ENCODE data around the gene CSF1R. TPM values are rescaled to one million over a fixed set of nuclear protein-coding genes. Genes with fewer than 3 reads are reported as not detected.
A peak's percentile ranks its signal among the peaks of the same experiment; 100 is the strongest.

Gene CSF1R
- total RNA-seq, 2 donors from 2014 or later, result 2.7 to 3.4 TPM

- Mint-ChIP-seq H3K27ac (no peak overlapping the region), H3K27me3 (no peaks in the 10 kb centered on the region), H3K4me3 (no peak overlapping the region), H3K4me1 (peaks cover 5% of the 10 kb centered on the region), H3K36me3 (ENCODE audit: low read depth) (peaks cover 13% of the 10 kb centered on the region)
- ATAC-seq (no peak), DNase-seq (no peak)
- H3K9me3 ChIP-seq (ENCODE audit: control insufficient read depth, low read length, poor library complexity, severe bottlenecking), result no peaks in the 10 kb centered on the region
Observed at GRCh38 chr5:150022681-150023080, 63.7 kb downstream of the CSF1R start.

DNA sequence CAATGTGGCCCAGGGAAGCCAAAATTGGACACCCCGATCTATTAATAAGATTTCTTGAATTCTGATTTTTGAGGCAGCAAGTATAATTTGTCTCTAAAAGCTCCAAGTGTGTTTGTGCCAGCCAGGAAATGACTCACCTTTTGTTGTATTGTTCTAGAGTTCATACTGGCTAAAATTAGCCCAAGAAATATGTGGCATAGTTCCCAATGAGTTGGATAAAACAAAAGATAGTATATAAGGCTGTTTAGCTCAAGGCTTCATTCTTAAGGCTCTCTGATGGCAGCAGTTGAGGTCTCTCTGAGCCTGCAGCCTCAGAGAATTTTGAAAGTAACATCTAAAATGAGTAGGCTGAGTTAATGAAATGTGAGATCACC, 64.2 kb downstream of the CSF1R start:
- peak overlapping the region; percentile 56 for H3K27ac Mint-ChIP-seq

DNA sequence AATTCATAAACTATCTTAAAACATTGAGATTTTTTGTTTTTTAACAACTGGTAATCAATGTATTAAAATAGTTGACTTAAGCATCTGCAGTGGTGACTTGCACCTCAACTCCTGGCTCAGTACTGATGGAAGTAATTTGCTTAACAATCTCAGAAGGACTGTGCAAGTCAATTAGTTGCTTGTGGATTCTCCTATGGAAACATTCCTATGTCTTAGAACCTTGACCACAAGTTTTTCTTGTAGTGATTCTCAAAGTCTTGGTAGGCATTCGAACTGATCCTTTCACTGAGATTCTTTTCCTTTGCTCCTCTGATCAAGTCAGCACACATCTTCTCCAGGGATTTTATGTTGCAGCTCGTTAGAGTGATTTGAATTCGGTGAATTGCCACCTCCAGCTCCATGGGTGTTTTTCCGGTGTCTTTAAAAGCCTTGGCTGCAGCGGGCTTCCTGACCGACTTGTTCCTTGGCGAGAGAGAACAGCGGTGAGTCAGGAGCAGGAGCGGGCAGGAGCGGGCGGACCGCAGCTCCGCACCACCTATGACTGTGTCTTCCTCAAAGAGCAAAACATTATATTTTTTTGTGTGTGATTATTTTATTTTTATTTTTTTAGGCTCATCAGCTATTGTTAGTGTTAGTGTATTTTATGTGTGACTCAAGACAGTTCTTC, 64.7 kb downstream of the CSF1R start:
- Mint-ChIP-seq H3K36me3 (ENCODE audit: low read depth) (peaks cover 13% of the 10 kb centered on the region), H3K4me1 (peaks cover 5% of the 10 kb centered on the region), H3K4me3 (no peak overlapping the region), H3K27me3 (no peaks in the 10 kb centered on the region), H3K27ac (peak overlapping the region; percentile 56)
- DNase-seq (no peak), ATAC-seq (no peak)
- H3K9me3 ChIP-seq (ENCODE audit: control insufficient read depth, low read length, poor library complexity, severe bottlenecking), result no peaks in the 10 kb centered on the region

More for the DNA sequence above, 64.2 kb downstream of the CSF1R start:
- Mint-ChIP-seq H3K4me1 (peaks cover 5% of the 10 kb centered on the region), H3K4me3 (no peak overlapping the region), H3K36me3 (ENCODE audit: low read depth) (peaks cover 13% of the 10 kb centered on the region), H3K27me3 (no peaks in the 10 kb centered on the region)
- DNase-seq (no peak), ATAC-seq (no peak)
- no peaks in the 10 kb centered on the region for H3K9me3 ChIP-seq (ENCODE audit: control insufficient read depth, low read length, poor library complexity, severe bottlenecking)

DNA sequence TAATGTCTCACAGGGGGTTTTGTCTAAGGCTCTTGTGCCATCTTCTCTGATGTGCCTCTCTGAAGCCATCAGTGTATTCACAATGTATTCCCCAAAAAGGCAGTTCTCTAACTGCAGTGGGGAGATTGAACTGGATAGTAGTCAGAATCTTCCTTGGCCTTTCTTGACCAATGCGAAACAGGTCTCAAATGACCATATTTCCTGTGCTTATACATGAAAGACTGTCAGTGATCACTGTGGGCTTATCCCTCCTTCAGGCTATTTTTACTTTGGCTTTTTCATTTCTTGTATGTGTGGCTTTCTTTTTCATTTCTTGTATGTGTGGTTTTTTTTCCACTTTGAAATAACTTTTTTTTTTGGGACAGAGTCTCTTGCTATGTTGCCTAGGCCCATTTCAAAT, 66.1 kb downstream of the CSF1R start:
- Mint-ChIP-seq H3K27ac (peak overlapping the region; percentile 37), H3K27me3 (no peaks in the 10 kb centered on the region), H3K36me3 (ENCODE audit: low read depth) (peaks cover 16% of the 10 kb centered on the region), H3K4me1 (peaks cover 3% of the 10 kb centered on the region), H3K4me3 (no peak overlapping the region)
- no peak for DNase-seq
- H3K9me3 ChIP-seq (ENCODE audit: control insufficient read depth, low read length, poor library complexity, severe bottlenecking), result no peaks in the 10 kb centered on the region
- ATAC-seq, result no peak

DNA sequence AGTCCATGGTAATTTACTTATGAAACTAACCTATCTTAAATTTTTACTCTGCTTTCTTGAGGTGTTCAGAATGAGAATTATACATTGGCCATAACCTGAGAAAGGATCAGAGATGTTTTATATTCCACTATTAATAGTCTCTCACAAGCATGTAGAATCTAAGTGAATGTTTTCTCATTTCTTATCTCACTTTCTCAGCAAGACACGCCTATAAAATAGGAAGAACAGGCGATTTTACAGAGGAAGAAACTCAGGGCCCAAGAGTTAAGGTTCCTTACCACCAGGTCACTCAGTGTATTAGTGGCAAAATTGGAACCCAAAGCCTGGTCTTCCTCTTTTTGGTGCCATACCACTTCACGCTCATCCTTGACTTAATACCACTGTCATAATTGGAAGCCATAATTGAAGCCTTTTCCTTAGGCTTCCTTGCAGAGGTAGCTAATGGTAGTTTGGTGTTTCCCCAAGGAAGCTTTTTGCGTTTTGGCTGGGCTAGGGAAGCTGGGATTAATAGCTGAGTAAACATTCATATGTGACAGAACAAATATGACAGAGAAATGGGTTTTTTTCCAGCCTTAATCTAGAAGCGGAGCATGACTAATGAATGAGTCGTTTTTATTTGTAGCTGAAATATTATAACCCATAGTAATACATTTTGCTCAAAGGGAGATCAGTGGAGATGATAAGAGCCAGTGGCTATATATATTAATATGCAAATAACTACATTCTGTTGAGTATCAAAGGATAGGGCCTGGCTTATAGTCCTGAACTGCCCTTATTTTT, 68.9 kb downstream of the CSF1R start:
- H3K9me3 ChIP-seq (ENCODE audit: control insufficient read depth, low read length, poor library complexity, severe bottlenecking), result peaks cover 3% of the 10 kb centered on the region
- no peak for ATAC-seq
- no peak for DNase-seq
- no peak overlapping the region for H3K4me3 Mint-ChIP-seq
- H3K27ac Mint-ChIP-seq, result no peak overlapping the region
- H3K27me3 Mint-ChIP-seq, result no peaks in the 10 kb centered on the region
- H3K4me1 Mint-ChIP-seq, result peaks cover 3% of the 10 kb centered on the region
- peaks cover 22% of the 10 kb centered on the region for H3K36me3 Mint-ChIP-seq (ENCODE audit: low read depth)

GRCh38 chr5:150016537-150016936, 69.8 kb downstream of the CSF1R start:
- Mint-ChIP-seq H3K27ac (no peak overlapping the region), H3K36me3 (ENCODE audit: low read depth) (peaks cover 21% of the 10 kb centered on the region), H3K27me3 (no peaks in the 10 kb centered on the region), H3K4me1 (peaks cover 3% of the 10 kb centered on the region), H3K4me3 (no peak overlapping the region)
- H3K9me3 ChIP-seq (ENCODE audit: control insufficient read depth, low read length, poor library complexity, severe bottlenecking), result peaks cover 3% of the 10 kb centered on the region
- DNase-seq (no peak), ATAC-seq (no peak)

- Mint-ChIP-seq H3K4me1 (peaks cover 2% of the 10 kb centered on the region), H3K27me3 (no peaks in the 10 kb centered on the region), H3K4me3 (no peak overlapping the region), H3K36me3 (ENCODE audit: low read depth) (peaks cover 18% of the 10 kb centered on the region), H3K27ac (no peak overlapping the region)
- no peak for ATAC-seq
- H3K9me3 ChIP-seq (ENCODE audit: control insufficient read depth, low read length, poor library complexity, severe bottlenecking), result peaks cover 3% of the 10 kb centered on the region
- no peak for DNase-seq
Observed at GRCh38 chr5:150015415-150015814, 70.9 kb downstream of the CSF1R start.

GRCh38 chr5:150014456-150014855, 71.9 kb downstream of the CSF1R start:
- ATAC-seq (no peak), DNase-seq (no peak)
- Mint-ChIP-seq H3K4me1 (no peaks in the 10 kb centered on the region), H3K36me3 (ENCODE audit: low read depth) (peaks cover 17% of the 10 kb centered on the region), H3K4me3 (no peak overlapping the region), H3K27me3 (no peaks in the 10 kb centered on the region), H3K27ac (no peak overlapping the region)
- peaks cover 3% of the 10 kb centered on the region for H3K9me3 ChIP-seq (ENCODE audit: control insufficient read depth, low read length, poor library complexity, severe bottlenecking)

DNA sequence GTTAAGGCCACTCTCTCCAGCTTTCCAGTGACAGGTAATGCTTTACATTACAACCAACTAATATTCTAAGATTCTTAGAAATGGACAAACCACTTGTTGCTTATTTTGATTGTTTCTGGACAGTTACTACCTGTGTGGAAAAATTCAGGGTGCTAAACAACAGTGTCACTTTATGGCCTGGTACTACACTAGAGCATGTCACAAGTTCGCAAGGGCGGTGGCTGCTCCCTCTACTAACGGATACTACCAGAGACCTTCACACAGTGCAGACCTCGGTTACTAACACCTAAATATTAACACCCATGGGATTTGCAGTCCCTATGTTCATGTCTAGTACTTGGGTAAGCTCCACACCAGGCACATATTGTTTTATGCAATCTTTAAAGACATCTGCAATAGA, 72.4 kb downstream of the CSF1R start:
- ATAC-seq, result no peak
- Mint-ChIP-seq H3K4me1 (no peaks in the 10 kb centered on the region), H3K27ac (no peak overlapping the region), H3K4me3 (no peak overlapping the region), H3K27me3 (no peaks in the 10 kb centered on the region), H3K36me3 (ENCODE audit: low read depth) (peaks cover 15% of the 10 kb centered on the region)
- DNase-seq, result no peak
- peaks cover 3% of the 10 kb centered on the region for H3K9me3 ChIP-seq (ENCODE audit: control insufficient read depth, low read length, poor library complexity, severe bottlenecking)

- Mint-ChIP-seq H3K4me1 (peaks cover 12% of the 10 kb centered on the region), H3K27ac (no peak overlapping the region), H3K36me3 (ENCODE audit: low read depth) (peaks cover 10% of the 10 kb centered on the region), H3K4me3 (no peak overlapping the region), H3K27me3 (no peaks in the 10 kb centered on the region)
- ATAC-seq (no peak), DNase-seq (no peak)
- peaks cover under 1% of the 10 kb centered on the region for H3K9me3 ChIP-seq (ENCODE audit: control insufficient read depth, low read length, poor library complexity, severe bottlenecking)
Observed at GRCh38 chr5:150009671-150010387, 76.5 kb downstream of the CSF1R start.

DNA sequence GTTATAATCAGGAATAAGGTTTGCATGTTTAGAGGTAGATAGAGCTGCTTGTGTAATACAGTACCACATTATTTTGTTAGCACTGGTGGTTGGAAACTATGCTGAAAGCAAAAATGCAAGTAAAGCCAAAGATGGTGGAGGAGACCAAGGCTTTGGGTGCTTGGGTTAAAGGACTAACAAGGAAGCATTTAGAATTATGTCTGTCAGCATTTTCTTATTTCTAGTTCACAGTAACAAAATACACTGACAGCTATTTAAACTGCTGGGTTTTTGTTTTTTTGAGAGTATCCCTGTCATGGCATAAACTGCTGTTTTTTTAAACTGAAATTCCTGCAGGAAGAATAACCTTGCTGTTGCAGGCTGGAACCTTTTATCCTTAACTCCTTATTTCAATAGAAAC, 79.3 kb downstream of the CSF1R start:
- Mint-ChIP-seq H3K4me3 (no peak overlapping the region), H3K27me3 (no peaks in the 10 kb centered on the region), H3K4me1 (peaks cover 25% of the 10 kb centered on the region), H3K27ac (peak overlapping the region; percentile 68), H3K36me3 (ENCODE audit: low read depth) (peaks cover 4% of the 10 kb centered on the region)
- no peaks in the 10 kb centered on the region for H3K9me3 ChIP-seq (ENCODE audit: control insufficient read depth, low read length, poor library complexity, severe bottlenecking)
- ATAC-seq (no peak), DNase-seq (no peak)

- H3K9me3 ChIP-seq (ENCODE audit: control insufficient read depth, low read length, poor library complexity, severe bottlenecking), result no peaks in the 10 kb centered on the region
- ATAC-seq, result no peak
- no peak overlapping the region for H3K4me3 Mint-ChIP-seq
- H3K36me3 Mint-ChIP-seq (ENCODE audit: low read depth), result peaks cover 4% of the 10 kb centered on the region
- no peak overlapping the region for H3K27ac Mint-ChIP-seq
- H3K4me1 Mint-ChIP-seq, result peaks cover 32% of the 10 kb centered on the region
- DNase-seq, result no peak
- no peaks in the 10 kb centered on the region for H3K27me3 Mint-ChIP-seq
Observed at GRCh38 chr5:150006318-150006717, 80.0 kb downstream of the CSF1R start.

Measured in T-helper 17 cell (primary cell).